GM12891 (cell line): ENCODE measurements around the gene NUDT6.

ENCODE experiments used
- PAX5 ChIP-seq: IDR thresholded peaks from 2 replicates; pipeline ENCODE4 v1.6.1; 2011; ENCODE audit warnings: low read length, moderate library complexity, mild to moderate bottlenecking; ENCODE audit not compliant: insufficient read depth, severe bottlenecking
- POLR2A ChIP-seq: IDR thresholded peaks from 2 replicates; pipeline ENCODE4 v1.6.1; 2011; ENCODE audit warnings: low read depth, low read length, control low read depth
- POLR2AphosphoS5 ChIP-seq: IDR thresholded peaks from 2 replicates; pipeline ENCODE4 v1.6.1; 2011; ENCODE audit warnings: low read depth, low read length, control low read depth
- POU2F2 ChIP-seq: IDR thresholded peaks from 2 replicates; pipeline ENCODE4 v1.6.1; 2011; ENCODE audit warnings: low read depth, mild to moderate bottlenecking, control low read depth, low read length, moderate library complexity
- SPI1 ChIP-seq: IDR thresholded peaks from 2 replicates; pipeline ENCODE4 v1.6.1; 2011; ENCODE audit warnings: low read depth, low read length, control low read depth
- TAF1 ChIP-seq: IDR thresholded peaks from 2 replicates; pipeline ENCODE4 v1.6.1; 2011; ENCODE audit warnings: low read depth, low read length, control low read depth

DNA sequence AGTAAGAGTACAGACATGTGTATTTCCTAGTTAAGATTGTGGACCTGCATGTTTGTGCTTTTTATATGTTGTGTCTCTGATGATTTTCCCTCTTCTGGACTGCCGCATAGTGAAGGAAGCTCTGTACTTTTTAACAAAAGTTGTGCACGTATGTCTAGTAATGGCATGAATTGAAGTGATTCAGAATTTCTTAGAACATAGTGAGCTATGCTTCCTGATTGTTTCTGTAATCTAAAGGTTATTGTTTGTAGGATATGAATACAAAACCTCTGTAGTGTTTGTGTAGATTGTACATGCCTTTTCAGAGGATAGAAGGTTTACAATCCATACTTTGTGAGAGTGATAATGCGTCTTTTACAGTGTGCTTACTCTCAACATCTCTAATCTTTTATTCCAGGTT lies 37.0 kb upstream of the NUDT6 start:
- TF ChIP-seq POLR2A, result no peak
- TF ChIP-seq POLR2AphosphoS5, result no peak
- no peak for TF ChIP-seq POU2F2
- TF ChIP-seq TAF1, result no peak
- no peak for TF ChIP-seq PAX5
- TF ChIP-seq SPI1, result no peak
